ENCODE data around the gene FYN.
A peak's percentile ranks its signal among the peaks of the same experiment; 100 is the strongest.
"Not testable (repeated sequence)": the region's sequence is repeated elsewhere in the genome, so short reads cannot be mapped to it uniquely, and the experiment has no call there.

The FYN gene

DNA sequence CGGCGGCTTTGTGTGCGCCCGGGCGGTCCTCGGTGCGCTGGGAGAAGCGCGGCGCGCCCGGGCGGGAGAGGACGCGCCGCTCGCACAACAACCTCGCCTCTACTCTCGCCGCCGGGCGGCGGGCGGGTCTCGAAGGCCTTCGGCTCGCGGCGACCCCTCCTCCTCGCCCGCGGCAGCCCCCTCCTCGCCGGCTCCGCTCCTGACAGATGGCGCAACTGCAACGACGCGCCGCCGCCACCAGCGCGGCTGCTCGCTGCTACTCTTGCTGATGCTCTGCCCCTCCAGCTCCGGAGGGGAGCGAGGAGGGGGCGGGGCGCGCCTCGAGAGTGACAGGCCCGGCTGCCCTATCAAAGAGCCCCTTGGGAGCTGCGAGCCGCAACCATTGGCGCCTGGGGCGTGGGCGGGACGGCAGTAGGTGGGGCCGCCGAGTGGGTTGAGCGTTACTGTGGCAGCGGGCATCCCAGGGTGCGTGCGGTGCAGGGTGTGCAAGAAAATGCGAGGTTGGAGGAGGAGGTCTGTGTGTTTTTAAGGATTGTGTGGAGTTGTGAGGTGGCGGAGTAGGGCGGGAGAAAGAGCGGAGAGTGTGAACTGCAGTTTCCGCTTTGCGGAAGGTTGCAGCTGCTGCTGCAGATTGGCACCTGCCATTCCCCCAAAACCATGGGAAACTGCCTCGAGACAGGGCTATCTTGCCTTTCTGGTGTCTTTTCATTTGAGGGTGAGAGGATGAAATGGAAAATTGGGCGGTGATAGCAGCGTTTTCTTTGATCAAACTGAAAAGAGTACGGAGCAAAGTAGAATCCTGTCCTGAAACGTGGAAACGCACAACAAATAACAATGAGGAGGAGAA is at the start of gene FYN:
Gene FYN (minus strand): TSS at position 275 of the 847 bp plus-strand sequence. CDS start 153,401 bp downstream, outside the sequence.
- DNase-seq: peak; percentile 94

DNA sequence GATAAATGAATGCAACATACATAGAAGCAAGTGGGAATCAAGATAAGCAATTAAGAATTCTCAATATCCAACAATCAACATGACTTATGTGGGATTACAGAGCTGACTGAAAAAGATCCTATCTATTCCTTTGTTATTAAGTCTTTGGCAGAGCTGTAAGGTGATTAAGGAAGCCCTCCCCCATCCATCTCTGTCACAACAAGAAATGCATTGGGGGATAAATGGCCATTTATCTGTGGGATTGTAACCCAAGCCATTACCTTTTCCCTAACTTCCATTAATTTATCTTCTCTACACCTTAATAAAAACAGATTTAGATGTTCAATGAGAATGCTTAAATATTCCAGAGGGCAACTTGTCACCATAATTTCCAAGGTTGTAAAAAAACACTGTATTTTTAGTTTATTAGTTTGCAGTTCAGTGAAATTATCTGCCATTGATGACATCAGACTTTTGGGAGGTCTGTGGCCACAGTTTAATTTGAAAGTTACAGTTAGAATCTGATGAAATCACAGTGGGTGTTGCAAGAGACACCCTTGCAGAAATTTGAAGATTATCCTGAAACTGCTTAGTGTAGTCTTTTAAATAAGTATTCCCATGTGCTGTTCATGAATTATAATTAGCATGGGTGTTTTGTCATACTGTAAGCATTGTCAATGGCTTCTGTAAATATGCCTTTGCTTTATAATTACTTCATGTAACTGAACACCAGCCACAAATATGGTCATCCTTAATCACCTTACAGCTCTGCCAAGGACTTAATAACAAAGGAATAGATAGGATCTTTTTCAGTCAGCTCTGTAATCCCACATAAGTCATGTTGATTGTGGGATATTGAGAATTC is 49.4 kb upstream of the FYN start:
- DNase-seq: no peak

DNA sequence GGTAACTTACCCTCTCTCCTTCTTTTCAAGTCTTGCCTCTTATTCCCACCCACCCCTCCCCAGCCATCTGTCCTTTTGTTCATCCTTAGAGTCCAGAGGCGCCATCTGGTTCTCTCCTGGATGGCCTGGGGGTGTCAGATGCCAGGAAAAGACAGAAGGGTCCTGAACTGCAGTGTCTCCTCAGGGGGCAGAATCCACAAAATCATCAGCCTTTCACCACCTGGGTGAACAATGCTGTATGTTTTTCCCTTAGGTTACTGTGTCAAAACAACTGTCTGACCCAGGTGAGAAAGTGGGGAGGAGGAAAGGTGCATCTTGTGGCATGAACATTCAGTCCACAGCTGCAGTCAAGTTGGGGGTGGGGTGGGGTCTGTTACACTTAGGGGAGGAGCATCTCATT is 47.9 kb upstream of the FYN start:
- DNase-seq: no peak

DNA sequence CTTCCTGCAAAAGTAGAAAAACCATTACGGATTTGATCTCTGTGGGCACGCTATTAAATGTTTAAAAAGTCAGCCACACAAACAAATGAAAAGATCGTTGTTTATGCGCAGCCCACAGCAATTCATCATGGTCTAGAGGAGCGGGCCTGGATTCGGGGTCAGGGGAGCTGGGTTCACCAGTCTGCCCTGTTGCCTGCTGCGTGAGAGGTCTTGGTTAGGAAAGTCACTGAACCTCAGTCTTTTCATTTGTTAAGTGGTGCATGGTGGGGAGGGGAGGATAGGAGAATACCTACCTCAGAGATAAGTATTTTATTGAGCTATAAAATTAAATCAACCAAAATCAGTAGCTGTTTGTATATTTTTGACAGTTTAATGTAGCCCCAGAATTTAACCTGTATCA is 47.3 kb upstream of the FYN start:
- no peak for DNase-seq

DNA sequence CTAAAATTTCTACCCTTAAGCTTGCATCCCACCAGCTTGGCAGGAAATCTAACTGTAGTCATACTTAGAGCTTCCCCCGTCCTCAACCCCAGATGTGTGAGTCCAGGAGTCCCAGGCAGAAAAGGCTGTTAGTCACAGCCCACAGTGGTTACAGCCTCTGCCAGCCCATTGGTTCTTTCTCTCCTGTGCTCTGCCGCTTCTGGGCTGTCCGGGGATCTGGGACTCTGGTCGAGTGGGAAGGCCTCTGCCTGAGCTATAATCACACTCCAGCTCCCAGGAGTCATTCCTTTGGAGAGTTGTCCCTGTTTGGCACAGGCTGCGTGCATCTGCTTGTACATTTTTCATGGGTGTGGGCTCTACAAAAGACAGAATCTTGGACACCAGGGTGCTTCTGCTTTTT is 45.6 kb upstream of the FYN start:
- DNase-seq: no peak

DNA sequence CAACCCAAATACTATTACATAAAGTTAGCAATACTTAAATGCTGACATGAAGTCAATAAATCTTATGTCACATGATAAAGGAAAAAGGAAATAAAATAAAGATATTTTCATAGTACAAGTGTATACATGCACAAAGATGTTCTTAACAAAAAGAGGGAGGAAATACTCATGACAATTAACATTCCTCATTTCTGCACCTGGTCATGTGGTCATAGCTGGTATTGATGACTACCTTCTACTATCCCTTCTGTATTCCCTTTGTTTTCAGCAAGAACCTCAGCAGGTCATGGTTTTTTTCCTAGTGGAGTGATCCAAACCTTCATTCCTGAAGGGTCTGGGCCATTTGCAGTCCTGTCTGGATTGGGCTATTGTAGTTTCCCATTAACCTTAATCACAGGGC is 43.5 kb upstream of the FYN start:
- DNase-seq: no peak

DNA sequence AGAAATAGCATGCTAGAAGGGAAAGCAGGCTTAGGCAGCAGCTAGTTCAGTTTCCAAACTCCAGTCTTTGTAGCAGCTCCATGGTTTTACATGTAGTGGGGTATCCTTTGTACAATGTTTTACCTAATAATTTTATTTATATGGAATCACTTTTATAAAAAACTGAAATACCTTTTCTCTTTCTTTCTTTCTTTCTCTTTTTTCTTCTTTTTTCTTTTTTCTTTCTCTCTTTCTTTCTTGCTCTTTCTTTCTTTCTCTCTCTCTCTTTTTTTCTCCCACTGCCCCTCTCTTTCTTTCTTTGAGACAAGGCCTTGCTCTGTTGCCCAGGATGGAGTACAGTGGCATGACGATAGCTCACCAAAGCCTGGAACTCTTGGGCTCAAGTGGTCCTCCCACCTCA is 41.4 kb upstream of the FYN start:
- DNase-seq: no peak

DNA sequence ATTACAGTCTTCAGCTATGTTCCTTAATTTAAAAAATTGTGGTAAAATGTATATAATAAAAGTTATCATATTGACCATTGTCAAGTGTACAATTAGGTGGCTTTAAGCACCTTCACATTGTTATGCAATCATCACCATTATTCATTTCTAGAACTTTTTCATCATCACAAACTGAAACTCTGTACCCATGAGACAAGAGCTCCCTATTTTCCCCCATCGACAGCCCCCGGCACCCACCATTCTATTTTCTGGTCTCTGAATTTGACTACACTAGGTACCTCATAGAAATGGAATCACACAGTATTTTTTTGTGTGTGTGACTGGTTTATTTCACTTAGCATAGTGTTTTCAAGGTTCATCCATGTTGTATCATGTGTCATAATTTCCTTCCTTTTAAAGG is 39.7 kb upstream of the FYN start:
- no peak for DNase-seq

DNA sequence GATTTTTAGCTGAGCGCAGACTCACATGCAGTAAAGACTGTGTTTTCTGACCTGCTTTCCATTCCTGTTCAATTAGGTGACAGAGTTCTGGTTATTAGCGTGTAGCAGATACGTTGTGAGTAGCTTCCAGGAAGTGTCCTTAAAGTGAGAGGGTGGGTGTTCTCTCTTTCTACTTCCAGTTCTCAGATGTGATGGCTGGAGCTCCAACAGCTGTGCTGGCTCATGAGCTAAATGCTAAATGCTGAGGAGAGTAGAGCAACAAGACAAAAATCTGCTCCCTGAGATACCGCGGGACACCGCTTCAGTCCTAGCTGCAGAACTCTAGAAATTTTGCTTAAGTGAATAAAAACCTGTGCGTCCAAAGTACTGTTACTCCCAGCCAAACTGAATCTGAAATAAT is 38.2 kb upstream of the FYN start:
- no peak for DNase-seq

DNA sequence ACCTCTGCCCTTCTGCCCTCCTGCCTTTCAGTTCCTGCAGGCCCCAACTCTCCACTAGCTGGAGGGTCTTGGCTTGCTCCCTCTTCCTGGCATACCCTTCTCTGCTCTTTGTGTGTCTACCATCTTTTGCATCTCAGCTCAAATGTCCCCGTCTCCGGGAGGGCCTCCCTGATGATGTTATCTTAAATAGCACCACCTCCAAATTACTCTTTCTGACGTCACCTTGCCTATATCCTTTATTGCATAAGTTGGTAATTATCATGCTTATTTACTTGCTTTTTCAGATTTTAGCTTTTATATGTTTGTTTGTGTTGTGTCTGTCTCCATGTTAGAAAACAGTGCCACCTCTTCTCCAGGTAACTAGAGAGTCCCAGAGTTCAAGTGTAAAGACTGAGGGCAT is 36.0 kb upstream of the FYN start:
- no peak for DNase-seq

DNA sequence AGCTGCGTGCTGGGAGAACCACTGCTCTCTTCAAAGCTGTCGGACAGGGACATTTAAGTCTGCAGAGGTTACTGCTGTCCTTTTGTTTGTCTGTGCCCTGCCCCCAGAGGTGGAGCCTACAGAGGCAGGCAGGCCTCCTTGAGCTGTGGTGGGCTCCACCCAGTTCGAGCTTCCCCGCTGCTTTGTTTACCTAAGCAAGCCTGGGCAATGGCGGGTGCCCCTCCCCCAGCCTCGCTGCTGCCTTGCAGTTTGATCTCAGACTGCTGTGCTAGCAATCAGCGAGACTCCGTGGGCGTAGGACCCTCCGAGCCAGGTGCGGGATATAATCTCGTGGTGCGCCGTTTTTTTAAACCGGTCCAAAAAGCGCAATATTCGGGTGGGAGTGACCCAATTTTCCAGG is 35.1 kb upstream of the FYN start:
- DNase-seq: not testable (repeated sequence)

DNA sequence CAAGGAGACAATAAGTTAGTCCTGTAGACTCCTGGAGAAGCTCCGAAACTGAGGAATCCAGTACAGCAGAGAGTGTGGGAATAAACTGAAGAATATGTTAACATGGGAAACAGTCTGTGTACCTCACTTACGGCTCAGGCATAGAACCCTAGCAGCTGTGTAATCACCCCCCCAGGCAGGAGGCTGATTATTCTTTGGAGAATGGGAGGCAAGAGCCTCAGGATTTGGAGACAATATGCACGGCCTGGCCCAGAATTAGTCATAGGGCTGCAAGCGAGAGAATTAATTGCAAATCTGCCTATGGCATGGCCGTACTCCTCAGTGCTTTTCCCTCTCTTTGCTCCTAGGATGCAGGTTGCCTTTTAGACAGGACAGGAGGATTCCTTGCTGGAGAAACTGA is 27.5 kb upstream of the FYN start:
- no peak for DNase-seq

DNA sequence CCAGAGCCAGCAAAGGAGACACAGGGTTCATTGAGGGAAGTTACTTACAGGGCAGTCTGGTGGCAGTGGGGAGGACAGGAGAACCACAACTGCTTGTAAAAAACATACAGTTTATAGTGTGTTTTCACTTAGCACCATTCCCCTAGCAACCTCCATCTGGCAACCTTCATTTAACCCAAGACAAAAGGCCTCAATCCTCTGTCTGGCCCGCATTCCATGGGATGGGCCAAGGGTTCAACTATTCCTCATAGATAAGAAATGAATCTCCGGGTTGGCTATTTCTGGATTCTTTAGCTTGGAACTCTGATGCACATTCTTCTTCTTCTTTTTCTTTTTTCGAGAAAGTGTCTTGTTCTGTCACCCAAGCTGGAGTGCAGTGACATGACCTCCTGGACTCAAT is 26.3 kb upstream of the FYN start:
- no peak for DNase-seq

DNA sequence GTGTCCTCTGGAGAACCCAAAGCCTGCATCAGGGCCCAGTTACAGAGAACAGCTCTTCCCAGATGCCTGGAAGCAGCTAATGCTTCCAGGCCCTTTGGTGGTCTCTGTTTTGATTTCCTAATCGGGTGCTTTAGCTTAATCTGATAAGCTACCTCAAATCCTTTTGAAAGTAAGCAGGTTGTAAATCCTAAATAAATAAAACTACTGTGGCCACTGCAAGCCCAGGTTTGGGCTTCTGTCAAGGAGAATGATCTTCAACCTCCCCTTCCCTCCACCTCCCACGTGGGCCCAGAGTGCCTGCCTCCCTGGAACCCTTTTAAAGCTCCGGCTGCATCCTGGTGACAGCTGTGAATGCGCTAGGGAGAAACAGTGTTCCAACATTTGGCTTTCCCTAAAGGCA is 25.2 kb upstream of the FYN start:
- no peak for DNase-seq

DNA sequence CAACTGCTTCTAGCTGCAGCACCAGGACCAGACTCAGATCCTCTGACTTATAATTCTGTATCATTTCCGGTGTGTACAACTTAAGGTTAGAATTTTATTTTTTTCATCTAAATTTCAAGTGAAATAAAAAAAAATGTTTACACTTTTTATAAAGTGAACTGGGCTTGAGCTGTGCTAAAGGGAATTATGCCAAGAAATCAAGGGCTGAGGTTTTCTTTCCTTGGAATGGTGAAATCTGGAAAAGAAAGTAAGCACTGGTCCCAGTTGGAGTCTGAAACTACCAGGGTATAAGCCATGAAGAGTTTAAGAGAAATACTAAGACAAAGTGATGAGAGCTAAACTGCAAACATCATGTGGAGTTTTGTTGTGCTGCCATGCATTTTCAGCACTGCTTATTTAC is 21.7 kb upstream of the FYN start:
- no peak for DNase-seq

DNA sequence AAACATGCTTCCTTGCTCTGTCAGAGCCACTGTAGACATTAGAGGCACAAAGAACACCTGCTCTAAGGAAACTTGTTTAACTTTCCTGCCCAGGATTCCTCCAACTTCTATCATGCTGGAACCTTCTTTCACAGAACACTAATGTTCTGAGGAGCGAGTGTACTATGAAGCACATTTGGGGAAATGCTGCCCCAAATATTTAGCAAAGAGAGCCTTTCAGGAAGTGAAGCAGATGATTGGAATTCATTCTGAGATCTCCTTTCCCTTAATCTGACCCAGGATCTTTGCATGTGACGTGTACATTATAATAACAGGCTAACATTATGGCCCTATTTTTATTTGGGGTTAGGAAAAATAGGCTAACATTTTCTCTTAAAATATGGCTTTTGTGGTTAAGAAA is 21.0 kb upstream of the FYN start:
- no peak for DNase-seq

DNA sequence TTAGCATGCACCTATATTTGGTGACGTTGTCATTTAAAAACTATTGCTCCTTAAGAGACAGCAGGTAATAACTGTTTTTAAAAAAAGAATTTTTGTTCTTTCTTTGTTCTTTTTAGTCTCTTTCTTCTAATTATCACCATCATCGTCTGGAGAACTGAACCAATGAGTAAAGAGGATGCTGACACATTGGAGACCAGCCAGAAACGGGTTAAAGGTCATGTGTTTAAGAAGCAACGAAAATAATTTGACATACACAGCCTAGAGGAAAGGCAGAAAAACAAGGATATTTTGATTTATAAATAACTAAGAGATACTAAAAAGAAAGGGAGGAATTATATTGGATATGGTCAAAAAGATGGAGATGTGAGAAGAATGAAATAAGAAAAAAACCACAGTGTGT is 19.2 kb upstream of the FYN start:
- DNase-seq: no peak

DNA sequence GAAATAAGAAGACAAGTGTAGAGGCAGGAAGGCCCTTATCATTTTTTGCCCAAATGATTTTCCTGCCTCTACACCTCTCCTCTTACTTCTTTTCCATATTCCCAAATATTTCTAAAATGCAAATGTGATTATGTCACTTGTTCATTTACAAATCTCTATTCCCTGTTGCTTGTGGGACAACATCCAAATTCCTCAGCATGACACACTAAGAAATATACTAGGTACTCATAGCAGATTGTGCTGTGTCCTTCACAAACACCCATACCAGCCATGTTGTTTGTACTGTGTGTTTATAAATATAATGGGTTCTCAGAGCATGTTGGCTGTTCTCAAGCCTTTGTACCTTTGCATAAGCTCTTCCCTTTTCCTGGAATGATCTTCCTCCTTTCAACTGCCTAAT is 17.7 kb upstream of the FYN start:
- no peak for DNase-seq

DNA sequence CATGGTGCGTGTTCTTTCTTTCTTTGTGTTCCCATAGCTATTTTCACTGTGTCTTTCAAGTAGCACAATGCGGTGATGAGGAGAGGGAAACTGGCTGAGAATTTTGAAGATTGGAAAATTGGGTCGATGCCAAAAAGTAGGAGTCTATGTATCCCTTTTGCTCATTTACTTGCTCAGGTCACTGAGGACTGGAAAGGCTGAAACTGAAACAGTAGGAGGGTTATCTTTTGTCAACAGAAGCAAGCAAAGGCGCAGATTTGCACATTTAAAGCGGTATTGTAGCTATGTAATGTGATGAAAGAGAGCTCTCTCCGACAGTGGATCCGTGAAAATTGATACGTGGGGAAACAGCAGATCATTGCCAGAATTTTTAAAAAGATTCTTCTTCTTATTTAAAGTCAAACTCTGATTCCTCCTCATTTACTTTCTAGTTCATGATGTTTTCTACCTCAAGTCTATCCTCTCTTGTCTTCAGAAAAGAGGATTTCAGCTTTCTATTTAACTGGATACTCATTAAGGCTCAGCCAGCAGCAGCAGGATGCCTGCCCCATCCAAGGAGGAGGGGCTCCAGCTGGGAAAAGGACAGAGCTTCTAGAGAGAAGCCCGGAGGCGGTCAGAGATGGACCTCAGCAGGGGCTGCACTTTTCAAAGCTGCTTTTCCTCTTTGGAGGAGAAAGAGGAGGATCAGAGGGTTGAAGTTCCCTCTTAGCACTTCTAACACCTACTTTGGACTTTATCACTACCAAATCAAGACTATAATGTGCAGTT is 15.9 kb upstream of the FYN start:
- DNase-seq: peak; percentile 56

DNA sequence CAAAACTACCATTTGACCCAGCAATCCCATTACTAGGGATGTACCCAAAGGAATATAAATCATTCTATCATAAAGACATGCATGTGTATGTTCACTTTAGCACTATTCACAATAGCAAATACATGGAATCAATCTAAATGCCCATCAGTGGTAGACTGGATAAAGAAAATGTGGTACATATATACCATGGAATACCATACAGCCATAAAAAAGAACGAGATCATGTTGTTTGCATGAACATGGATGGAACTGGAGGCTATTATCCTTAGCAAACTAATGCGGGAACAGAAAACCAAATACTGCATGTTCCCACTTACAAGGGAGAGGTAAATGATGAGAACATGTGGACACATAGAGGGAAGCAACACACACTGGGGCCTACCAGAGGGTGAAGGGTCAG is 13.5 kb upstream of the FYN start:
- not testable (repeated sequence) for DNase-seq

DNA sequence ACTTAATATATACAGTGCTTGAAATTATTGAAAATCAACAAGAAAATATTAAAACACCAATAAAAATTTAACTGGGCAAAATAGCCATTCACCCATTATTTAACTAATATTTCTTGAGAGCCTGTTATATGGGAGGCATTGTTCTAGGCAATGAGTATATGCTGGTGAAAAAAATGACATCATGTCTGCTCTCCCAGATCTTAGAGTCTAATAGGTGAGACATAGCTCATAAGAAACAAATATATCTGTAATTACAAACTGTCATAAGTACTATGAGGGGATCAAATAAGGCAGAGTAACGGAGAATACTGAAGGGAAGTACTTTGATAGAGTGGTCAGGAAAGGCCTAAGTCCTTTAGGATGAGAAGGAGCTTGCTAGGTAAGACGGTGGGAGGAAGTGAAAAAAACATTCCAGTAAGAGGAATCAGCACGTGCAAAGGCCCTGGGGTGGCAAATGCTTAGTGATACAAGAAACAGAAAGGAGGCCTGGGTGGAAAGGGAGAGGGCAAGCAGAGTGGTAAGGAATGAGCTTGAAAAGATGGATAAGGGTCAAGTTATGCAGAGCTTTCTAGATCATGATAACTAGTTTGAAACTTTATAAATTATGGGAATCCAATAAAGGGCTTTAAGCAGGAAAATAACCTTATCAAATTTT is 12.2 kb upstream of the FYN start:
- DNase-seq: no peak

DNA sequence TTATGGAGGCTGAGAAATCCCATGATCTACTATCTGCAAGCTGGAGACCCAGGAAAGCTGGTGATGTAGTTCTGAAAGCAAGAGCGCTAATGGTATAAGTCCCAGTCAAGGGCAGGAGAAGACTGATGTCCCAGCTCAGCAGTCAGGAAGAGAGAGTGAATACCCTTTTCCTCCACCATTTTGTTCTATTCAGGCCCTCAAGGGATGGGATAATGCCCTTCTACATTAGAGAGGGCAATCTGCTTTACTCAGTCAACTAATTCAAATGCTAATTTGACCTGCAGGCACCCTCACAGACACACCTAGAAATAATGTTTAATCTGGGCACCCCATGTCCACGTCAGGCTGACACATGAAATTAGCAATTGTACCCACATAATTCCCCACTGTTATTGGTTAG is 10.8 kb upstream of the FYN start:
- DNase-seq: no peak

Data from NCI-H2227 treated with DMSO at 0.1 percent for 48 hours (cell line).